H1 (cell line): ENCODE results near the gene DDT.
"Not testable (repeated sequence)": the region's sequence is repeated elsewhere in the genome, so short reads cannot be mapped to it uniquely, and the experiment has no call there.

Experiments used
- CEBPB ChIP-seq: IDR thresholded peaks from 2 replicates; pipeline ENCODE4 v1.6.1; 2012; ENCODE audit warnings: low read depth, low read length
- JUND ChIP-seq: IDR thresholded peaks from 2 replicates; pipeline ENCODE4 v1.6.1; 2011; ENCODE audit warnings: mild to moderate bottlenecking, improper control_type of control experiment, low read length
- POLR2AphosphoS5 ChIP-seq: IDR thresholded peaks from 2 replicates; pipeline ENCODE4 v1.6.1; 2011; ENCODE audit warnings: low read depth, low read length

GRCh38 chr22:23971927-23972326, 2.3 kb downstream of the DDT start:
- TF ChIP-seq JUND, CEBPB, POLR2AphosphoS5: not testable (repeated sequence)
